HCT116 (cell line): ENCODE measurements around the gene SHROOM3.

ENCODE experiments used
- CEBPB ChIP-seq: IDR thresholded peaks from 2 replicates; pipeline ENCODE4 v1.6.1; 2012; ENCODE audit warnings: low read depth
- CTCF ChIP-seq, 3 experiments: fragments of 200-600 bp in 1 of 3; sonication (generic) in 1 of 3; IDR thresholded peaks in 2 of 3; conservative IDR thresholded peaks in 1 of 3; 2 replicates each; pipeline ENCODE4 v1.5.1; 2012 to 2017; ENCODE audit warnings: low read depth in 2 of 3, low read length in 2 of 3, antibody characterized with exemption in 1 of 3, borderline replicate concordance in 1 of 3, control low read depth in 1 of 3, mild to moderate bottlenecking in 1 of 3, mixed read lengths in 1 of 3, mixed run types in 1 of 3, moderate library complexity in 1 of 3; ENCODE audit not compliant: insufficient read depth in 1 of 3
- EZH2phosphoT487 ChIP-seq: fragments of 200-600 bp; IDR thresholded peaks from 2 replicates; pipeline ENCODE4 v1.6.1; 2018; ENCODE audit warnings: antibody characterized with exemption, borderline replicate concordance
- POLR2A ChIP-seq: IDR thresholded peaks from 2 replicates; pipeline ENCODE4 v1.7.0; 2011; ENCODE audit warnings: borderline replicate concordance; ENCODE audit not compliant: insufficient read depth, insufficient read length; ENCODE audit errors: extremely low read depth
- POLR2AphosphoS5 ChIP-seq: IDR thresholded peaks from 2 replicates; pipeline ENCODE4 v1.6.1; 2011; ENCODE audit warnings: mild to moderate bottlenecking, low read depth, low read length, moderate library complexity
- RAD21 ChIP-seq: IDR thresholded peaks from 2 replicates; pipeline ENCODE4 v1.6.1; 2012; ENCODE audit warnings: low read depth, mild to moderate bottlenecking
- REST ChIP-seq: IDR thresholded peaks from 2 replicates; pipeline ENCODE4 v1.6.1; 2012; ENCODE audit warnings: low read depth
- SIN3A ChIP-seq: IDR thresholded peaks from 2 replicates; pipeline ENCODE4 v1.6.1; 2012; ENCODE audit warnings: low read depth
- TCF7L2 ChIP-seq: IDR thresholded peaks from 2 replicates; pipeline ENCODE4 v1.7.0; 2011; ENCODE audit warnings: borderline replicate concordance, inconsistent platforms; ENCODE audit not compliant: insufficient read depth, insufficient read length; ENCODE audit errors: extremely low read depth
- ZBTB33 ChIP-seq: IDR thresholded peaks from 2 replicates; pipeline ENCODE4 v1.6.1; 2011; ENCODE audit warnings: mild to moderate bottlenecking, low read length, moderate library complexity; ENCODE audit not compliant: insufficient replicate concordance; ENCODE audit errors: extremely low read depth
- TF ChIP-seq, protein P1 (sequence below): IDR thresholded peaks from 2 replicates; pipeline ENCODE4 v1.6.1; 2012

GRCh38 chr4:76457885-76458284 is 22.9 kb downstream of the SHROOM3 start:
- TF ChIP-seq, protein P1, sequence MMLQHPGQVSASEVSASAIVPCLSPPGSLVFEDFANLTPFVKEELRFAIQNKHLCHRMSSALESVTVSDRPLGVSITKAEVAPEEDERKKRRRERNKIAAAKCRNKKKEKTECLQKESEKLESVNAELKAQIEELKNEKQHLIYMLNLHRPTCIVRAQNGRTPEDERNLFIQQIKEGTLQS = no peak
- TF ChIP-seq TCF7L2 (no peak), CEBPB (no peak), RAD21 (no peak), CTCF (IDR thresholded peaks at IDR 0.05 in 2 of 3, conservative IDR thresholded peaks at IDR 0.05 in 1 of 3; ENCODE audit: borderline replicate concordance in 1 of 3, insufficient read depth in 1 of 3, low read depth in 2 of 3, low read length in 2 of 3) (no peak), REST (no peak), SIN3A (no peak), POLR2AphosphoS5 (no peak), ZBTB33 (no peak), POLR2A (no peak), EZH2phosphoT487 (no peak)
